Parathyroid adenoma (tissue), 2 donors: ENCODE results near the gene ASCL2.

ENCODE experiments used
- H2AFZ ChIP-seq: fragments of 300-600 bp; sonication (generic); one replicate; pipeline ENCODE4 v1.7.0; 2017; ENCODE audit warnings: antibody characterized with exemption, mild to moderate bottlenecking
- H3K27ac ChIP-seq: fragments of 300-600 bp; sonication (generic); one replicate; pipeline ENCODE4 v1.7.0; 2017
- H3K27me3 ChIP-seq: fragments of 300-600 bp; sonication (generic); one replicate; pipeline ENCODE4 v1.7.0; 2017; ENCODE audit warnings: low read length; ENCODE audit not compliant: control insufficient read depth, insufficient read depth
- H3K36me3 ChIP-seq: fragments of 300-600 bp; sonication (generic); one replicate; pipeline ENCODE4 v1.7.0; 2017; ENCODE audit warnings: low read length; ENCODE audit not compliant: control insufficient read depth, insufficient read depth
- H3K4me1 ChIP-seq: fragments of 300-600 bp; sonication (generic); one replicate; pipeline ENCODE4 v1.7.0; 2017; ENCODE audit warnings: control low read depth
- H3K4me2 ChIP-seq: fragments of 300-600 bp; sonication (generic); one replicate; pipeline ENCODE4 v1.7.0; 2017; ENCODE audit warnings: low read length
- H3K4me3 ChIP-seq: fragments of 300-600 bp; sonication (generic); one replicate; pipeline ENCODE4 v1.7.0; 2017; ENCODE audit warnings: low read depth, low read length
- H3K79me2 ChIP-seq: fragments of 300-600 bp; sonication (generic); one replicate; pipeline ENCODE4 v1.7.0; 2017; ENCODE audit warnings: control low read depth
- H3K9ac ChIP-seq: fragments of 300-600 bp; sonication (generic); one replicate; pipeline ENCODE4 v1.7.0; 2017; ENCODE audit warnings: mild to moderate bottlenecking
- H3K9me3 ChIP-seq: fragments of 300-600 bp; sonication (generic); one replicate; pipeline ENCODE4 v1.7.0; 2017; ENCODE audit warnings: low read length; ENCODE audit not compliant: control insufficient read depth
- TF ChIP-seq, protein P1 (sequence below): fragments of 300-600 bp; sonication (generic); IDR thresholded peaks from one replicate; pipeline ENCODE4 v1.7.0; 2017; ENCODE audit warnings: antibody characterized with exemption, mild to moderate bottlenecking
- donor health status: primary hyperparathyroidism.

ASCL2 gene

DNA sequence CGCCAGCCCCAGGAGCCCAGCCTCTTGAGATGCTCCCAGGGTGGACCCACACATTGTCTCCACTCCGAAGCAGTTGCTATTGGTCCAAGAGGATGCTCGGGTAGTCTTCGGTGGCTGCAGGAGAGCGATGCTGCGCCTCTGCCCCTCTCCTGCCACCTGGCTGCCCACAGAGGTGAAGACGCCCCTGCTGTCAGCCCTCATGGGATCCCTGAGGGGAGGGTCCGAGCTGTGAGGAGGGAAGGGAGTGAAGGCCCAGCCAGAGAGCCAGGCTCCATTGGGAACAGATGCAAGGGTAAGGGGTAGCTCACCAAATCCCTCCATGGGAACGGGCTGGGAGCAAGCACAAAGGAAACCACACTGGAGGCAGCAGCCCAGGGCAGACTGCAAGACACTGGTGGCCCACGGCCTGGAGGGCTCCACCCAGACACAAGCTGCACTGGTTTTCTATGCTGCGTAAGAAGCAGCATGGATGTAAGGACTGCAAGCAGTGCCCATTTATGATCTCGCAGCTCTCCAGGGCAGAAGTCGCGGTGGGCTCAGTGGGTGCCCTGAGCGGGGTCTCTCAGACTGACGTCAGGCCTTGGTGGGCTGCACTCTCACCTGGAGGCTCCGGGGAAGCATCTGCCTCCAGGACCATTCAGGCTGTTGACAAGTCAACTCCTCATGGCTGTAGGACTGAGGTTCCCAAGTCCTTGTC, 47.1 kb upstream of the ASCL2 start:
- Histone ChIP-seq H3K4me2 (no peak overlapping the region), H3K79me2 (no peaks in the 10 kb centered on the region), H3K9ac (no peak overlapping the region), H3K27ac (no peak overlapping the region), H2AFZ (no peak overlapping the region), H3K4me1 (no peaks in the 10 kb centered on the region), H3K9me3 (no peaks in the 10 kb centered on the region), H3K36me3 (no peaks in the 10 kb centered on the region), H3K4me3 (no peak overlapping the region), H3K27me3 (no peaks in the 10 kb centered on the region)
- TF ChIP-seq, protein P1, sequence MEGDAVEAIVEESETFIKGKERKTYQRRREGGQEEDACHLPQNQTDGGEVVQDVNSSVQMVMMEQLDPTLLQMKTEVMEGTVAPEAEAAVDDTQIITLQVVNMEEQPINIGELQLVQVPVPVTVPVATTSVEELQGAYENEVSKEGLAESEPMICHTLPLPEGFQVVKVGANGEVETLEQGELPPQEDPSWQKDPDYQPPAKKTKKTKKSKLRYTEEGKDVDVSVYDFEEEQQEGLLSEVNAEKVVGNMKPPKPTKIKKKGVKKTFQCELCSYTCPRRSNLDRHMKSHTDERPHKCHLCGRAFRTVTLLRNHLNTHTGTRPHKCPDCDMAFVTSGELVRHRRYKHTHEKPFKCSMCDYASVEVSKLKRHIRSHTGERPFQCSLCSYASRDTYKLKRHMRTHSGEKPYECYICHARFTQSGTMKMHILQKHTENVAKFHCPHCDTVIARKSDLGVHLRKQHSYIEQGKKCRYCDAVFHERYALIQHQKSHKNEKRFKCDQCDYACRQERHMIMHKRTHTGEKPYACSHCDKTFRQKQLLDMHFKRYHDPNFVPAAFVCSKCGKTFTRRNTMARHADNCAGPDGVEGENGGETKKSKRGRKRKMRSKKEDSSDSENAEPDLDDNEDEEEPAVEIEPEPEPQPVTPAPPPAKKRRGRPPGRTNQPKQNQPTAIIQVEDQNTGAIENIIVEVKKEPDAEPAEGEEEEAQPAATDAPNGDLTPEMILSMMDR = no peak

DNA sequence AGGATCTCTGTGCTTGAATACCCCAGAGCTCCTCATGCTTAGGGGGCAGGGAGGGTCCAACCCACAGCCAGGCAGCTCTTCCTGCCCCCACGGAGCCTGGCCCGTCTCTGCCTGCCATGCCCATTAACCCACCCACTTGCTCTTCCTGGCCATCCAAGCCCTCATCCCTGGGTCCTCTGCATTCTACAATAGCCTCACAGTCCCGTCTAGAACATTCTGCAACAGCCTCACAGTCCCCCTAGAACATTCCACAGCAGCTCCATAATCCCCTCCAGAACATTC, 46.5 kb upstream of the ASCL2 start:
- no peak overlapping the region for H3K9ac ChIP-seq
- TF ChIP-seq, protein P1 = no peak
- no peak overlapping the region for H3K4me2 ChIP-seq
- no peak overlapping the region for H2AFZ ChIP-seq
- H3K9me3 ChIP-seq = no peaks in the 10 kb centered on the region
- no peaks in the 10 kb centered on the region for H3K36me3 ChIP-seq
- H3K4me3 ChIP-seq = no peak overlapping the region
- no peaks in the 10 kb centered on the region for H3K27me3 ChIP-seq
- no peaks in the 10 kb centered on the region for H3K4me1 ChIP-seq
- H3K79me2 ChIP-seq = no peaks in the 10 kb centered on the region
- no peak overlapping the region for H3K27ac ChIP-seq

DNA sequence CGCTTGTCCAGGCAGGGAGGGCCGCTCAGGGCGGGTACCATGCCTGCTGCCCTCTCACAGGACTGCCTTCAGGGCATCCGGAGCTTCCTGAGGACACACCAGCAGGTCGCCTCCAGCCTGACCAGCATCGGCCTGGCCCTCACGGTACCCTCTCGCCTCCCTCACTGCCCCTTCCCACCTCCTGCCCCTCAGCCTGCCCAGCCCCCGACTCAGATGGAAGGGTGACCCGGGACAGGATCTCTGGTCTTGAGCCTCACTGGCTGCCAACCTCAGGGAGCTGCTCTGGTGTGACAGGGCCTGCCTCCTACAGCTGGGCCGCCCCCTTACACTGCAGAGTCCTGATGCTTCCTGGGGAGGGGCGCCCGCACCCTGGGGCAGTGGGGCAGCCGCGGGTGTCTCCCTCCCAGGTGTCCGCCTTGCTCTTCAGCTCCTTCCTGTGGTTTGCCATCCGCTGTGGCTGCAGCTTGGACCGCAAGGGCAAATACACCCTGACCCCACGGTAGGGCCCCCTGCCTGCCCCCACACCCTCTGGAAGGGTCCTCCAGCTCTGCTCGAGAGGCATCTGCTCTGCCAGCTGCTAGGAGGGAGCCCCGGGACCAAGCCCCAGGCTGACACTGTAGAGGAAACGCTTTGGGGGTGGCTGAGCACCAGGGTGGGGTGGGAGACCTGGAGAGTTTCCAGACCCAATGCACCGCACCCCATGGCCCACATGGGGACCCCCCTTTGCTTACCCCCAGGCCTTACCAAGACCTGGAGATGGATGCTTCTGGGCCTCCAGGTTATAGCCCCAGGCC, 46.0 kb upstream of the ASCL2 start:
- H3K9ac ChIP-seq = no peak overlapping the region
- no peaks in the 10 kb centered on the region for H3K4me1 ChIP-seq
- no peak overlapping the region for H3K4me2 ChIP-seq
- no peak overlapping the region for H3K4me3 ChIP-seq
- H3K9me3 ChIP-seq = no peaks in the 10 kb centered on the region
- H3K79me2 ChIP-seq = no peaks in the 10 kb centered on the region
- no peaks in the 10 kb centered on the region for H3K36me3 ChIP-seq
- TF ChIP-seq, protein P1 = no peak
- H3K27me3 ChIP-seq = no peaks in the 10 kb centered on the region
- no peak overlapping the region for H3K27ac ChIP-seq
- no peak overlapping the region for H2AFZ ChIP-seq

DNA sequence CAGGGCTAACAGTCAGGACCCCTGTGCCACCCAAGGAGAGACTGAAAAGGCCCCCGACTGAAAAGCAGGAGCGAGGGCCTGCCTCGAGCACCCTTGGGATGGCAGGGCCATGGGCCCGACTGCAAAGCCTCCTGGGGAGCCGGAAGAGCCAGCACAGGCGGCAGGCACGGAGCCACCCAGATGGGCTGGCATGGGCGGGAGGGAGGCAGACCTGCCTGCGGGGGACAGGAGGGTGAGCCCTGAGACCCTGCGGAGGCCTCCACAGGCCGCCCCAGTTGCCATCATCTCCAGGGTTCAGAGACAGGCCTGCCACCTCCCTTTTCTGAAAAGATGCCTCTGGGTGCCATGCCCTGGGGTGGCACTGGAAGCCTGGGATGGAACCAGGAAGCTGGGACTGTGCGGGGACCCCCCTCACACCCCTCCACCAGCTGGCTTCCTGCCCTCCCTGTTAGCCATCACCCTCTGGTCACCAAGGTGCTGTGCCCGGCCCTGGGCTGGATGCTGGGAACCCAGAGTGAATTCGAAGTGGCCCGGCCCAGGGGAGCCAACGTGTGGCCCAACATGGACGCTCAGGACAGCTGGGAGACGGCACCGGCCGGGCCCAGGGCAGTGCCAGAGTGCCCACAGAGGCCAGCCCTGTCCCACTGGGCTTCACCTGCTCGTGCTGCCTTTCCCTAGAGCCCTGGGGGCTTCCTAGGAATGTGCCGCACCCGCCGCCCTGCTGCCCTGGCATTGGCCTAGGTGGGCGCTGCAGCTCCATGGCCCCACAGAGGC, 45.2 kb upstream of the ASCL2 start:
- Histone ChIP-seq H3K4me3 (no peak overlapping the region), H3K9ac (no peak overlapping the region), H3K27ac (no peak overlapping the region), H3K9me3 (no peaks in the 10 kb centered on the region), H3K79me2 (no peaks in the 10 kb centered on the region), H3K36me3 (no peaks in the 10 kb centered on the region), H3K4me1 (no peaks in the 10 kb centered on the region), H3K27me3 (no peaks in the 10 kb centered on the region), H2AFZ (no peak overlapping the region), H3K4me2 (no peak overlapping the region)
- TF ChIP-seq, protein P1 = no peak
